Muscle layer of duodenum (tissue), 2 donors: Measurements from ENCODE around the gene PHF10.

Source experiments
- H3K27ac ChIP-seq: one replicate; pipeline ENCODE4 v1.7.0; 2013; ENCODE audit warnings: mild to moderate bottlenecking, low read length
- H3K27me3 ChIP-seq: one replicate; pipeline ENCODE4 v1.7.0; 2013; ENCODE audit warnings: low read depth, mild to moderate bottlenecking, control low read depth, low read length
- H3K36me3 ChIP-seq, 2 donors: one replicate each; pipeline ENCODE4 v1.7.0; 2013; ENCODE audit warnings: low read length in 2 of 2, control low read depth in 1 of 2, mild to moderate bottlenecking in 1 of 2; ENCODE audit not compliant: insufficient read depth in 2 of 2, control insufficient read depth in 1 of 2
- H3K4me1 ChIP-seq, 2 donors: one replicate each; pipeline ENCODE4 v1.7.0; 2013; ENCODE audit warnings: low read length in 2 of 2, mild to moderate bottlenecking in 2 of 2, control low read depth in 1 of 2, moderate library complexity in 1 of 2; ENCODE audit not compliant: insufficient read depth in 2 of 2, control insufficient read depth in 1 of 2
- H3K4me3 ChIP-seq, 2 donors: one replicate each; pipeline ENCODE4 v1.7.0; 2013; ENCODE audit warnings: low read length in 2 of 2, low read depth in 1 of 2, mild to moderate bottlenecking in 1 of 2
- H3K9me3 ChIP-seq, 2 donors: one replicate each; pipeline ENCODE4 v1.7.0; 2013; ENCODE audit warnings: low read length in 2 of 2, control low read depth in 1 of 2, mild to moderate bottlenecking in 1 of 2; ENCODE audit not compliant: control insufficient read depth in 1 of 2
- donor health status: healthy.

PHF10 gene

DNA sequence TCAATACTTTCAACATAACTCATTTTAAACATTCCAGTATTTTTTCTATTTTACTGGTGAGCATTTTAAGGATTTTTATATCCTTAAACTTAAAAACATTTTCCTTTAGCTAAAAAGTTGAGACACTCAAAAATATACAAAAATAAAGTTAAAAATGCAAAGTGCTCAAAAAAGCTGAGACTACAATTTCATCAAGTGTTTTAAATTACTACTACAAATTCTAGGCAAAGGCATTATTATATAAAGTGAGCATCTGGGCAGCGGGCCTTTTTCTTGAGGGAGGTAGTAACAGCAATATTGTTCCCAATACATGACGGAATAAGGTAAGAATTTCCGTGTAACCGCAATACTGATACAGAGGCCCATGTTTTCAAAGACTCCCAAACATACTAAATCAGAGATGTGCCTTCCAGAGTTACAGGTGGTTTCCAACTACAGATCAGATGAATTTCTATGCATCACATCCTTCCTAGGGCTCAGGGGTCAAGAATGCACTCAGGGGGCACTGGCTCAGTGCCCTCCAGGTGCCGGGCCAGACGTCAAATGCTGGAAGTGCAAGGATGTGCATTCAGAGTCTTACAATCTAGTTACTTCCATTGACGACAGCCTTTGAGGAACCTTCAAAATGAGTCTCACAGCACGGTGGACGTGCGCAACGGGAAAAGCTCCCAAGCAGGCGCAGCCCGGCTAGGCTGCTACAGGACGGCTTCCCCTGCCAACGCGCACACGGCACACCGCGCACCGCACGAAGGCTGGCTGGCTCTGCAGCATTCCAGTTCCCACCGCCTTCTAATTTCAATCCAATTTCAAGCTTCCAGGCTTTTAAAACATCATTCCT lies 1.7 kb downstream of the PHF10 start:
- peak overlapping the region; percentile 93 for H3K27ac ChIP-seq
- H3K9me3 ChIP-seq = no peaks in the 10 kb centered on the region
- H3K4me3 ChIP-seq = peak overlapping the region; percentile 74 to 99
- H3K27me3 ChIP-seq = no peaks in the 10 kb centered on the region
- H3K4me1 ChIP-seq = peaks cover 0 to 16% of the 10 kb centered on the region in 2 donors
- no peaks in the 10 kb centered on the region for H3K36me3 ChIP-seq

- peaks cover 0 to 16% of the 10 kb centered on the region in 2 donors for H3K4me1 ChIP-seq
- H3K27me3 ChIP-seq = no peaks in the 10 kb centered on the region
- peaks cover 8 to 13% of the 10 kb centered on the region in 2 donors for H3K36me3 ChIP-seq
- H3K27ac ChIP-seq = no peak overlapping the region
- no peak overlapping the region for H3K4me3 ChIP-seq
- H3K9me3 ChIP-seq = no peaks in the 10 kb centered on the region
Observed at GRCh38 chr6:169720207-169720855, 4.0 kb downstream of the PHF10 start.

- H3K4me1 ChIP-seq = peaks cover 0 to 16% of the 10 kb centered on the region in 2 donors
- H3K27me3 ChIP-seq = no peaks in the 10 kb centered on the region
- H3K4me3 ChIP-seq = no peak overlapping the region
- peaks cover 18 to 20% of the 10 kb centered on the region in 2 donors for H3K36me3 ChIP-seq
- H3K9me3 ChIP-seq = no peaks in the 10 kb centered on the region
- no peak overlapping the region for H3K27ac ChIP-seq
Observed at GRCh38 chr6:169719117-169719516, 5.2 kb downstream of the PHF10 start.

DNA sequence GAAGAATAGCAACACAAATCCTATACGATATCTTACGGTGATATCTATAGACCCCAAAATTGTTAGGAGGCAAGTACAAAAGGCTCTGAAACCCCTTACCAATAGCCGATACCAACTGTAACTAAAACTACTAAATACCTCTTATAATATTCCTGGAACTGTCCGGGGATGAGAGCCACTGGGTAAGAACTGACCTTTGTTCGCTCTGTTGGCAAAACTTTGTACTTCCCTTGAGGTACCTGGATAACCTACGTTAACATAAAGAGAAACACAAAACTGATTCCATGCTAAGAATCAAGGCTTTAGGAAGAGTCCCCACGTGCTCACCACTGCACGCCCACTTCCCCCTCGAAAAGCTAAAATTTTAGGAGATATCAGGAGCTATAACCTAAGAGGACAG lies 9.7 kb downstream of the PHF10 start:
- no peaks in the 10 kb centered on the region for H3K4me1 ChIP-seq
- no peaks in the 10 kb centered on the region for H3K27me3 ChIP-seq
- no peak overlapping the region for H3K4me3 ChIP-seq
- peaks cover 44 to 48% of the 10 kb centered on the region in 2 donors for H3K36me3 ChIP-seq
- no peak overlapping the region for H3K27ac ChIP-seq
- no peaks in the 10 kb centered on the region for H3K9me3 ChIP-seq

GRCh38 chr6:169714178-169714577 lies 10.1 kb downstream of the PHF10 start:
- H3K9me3 ChIP-seq = no peaks in the 10 kb centered on the region
- H3K4me3 ChIP-seq = no peak overlapping the region
- H3K36me3 ChIP-seq = peaks cover 48% of the 10 kb centered on the region in 2 donors
- no peaks in the 10 kb centered on the region for H3K4me1 ChIP-seq
- H3K27me3 ChIP-seq = no peaks in the 10 kb centered on the region
- H3K27ac ChIP-seq = no peak overlapping the region

- no peaks in the 10 kb centered on the region for H3K27me3 ChIP-seq
- no peak overlapping the region for H3K27ac ChIP-seq
- H3K36me3 ChIP-seq = peaks cover 37% of the 10 kb centered on the region in 2 donors
- H3K4me3 ChIP-seq = no peak overlapping the region
- no peaks in the 10 kb centered on the region for H3K4me1 ChIP-seq
- no peaks in the 10 kb centered on the region for H3K9me3 ChIP-seq
Observed at GRCh38 chr6:169710009-169710408, 14.3 kb downstream of the PHF10 start.

DNA sequence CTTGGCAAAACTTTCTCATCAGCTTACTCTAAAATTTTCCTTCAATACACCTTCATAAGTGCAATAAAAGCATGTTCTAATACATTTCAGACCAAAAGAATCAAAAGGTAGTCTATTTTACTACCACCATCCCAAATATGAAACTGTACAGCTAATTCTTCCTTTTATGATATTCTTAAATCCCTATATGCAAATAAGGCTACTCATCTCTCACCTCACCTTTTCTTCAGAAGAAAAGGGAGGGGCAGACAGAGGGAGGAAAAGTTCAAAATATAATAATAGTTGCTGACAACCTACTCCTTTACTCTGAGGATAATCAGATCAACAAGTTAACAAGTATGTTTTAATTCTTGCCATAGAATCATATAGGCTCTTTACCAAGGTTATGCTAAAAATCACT lies 15.0 kb downstream of the PHF10 start:
- H3K9me3 ChIP-seq = no peaks in the 10 kb centered on the region
- no peak overlapping the region for H3K4me3 ChIP-seq
- no peaks in the 10 kb centered on the region for H3K27me3 ChIP-seq
- H3K27ac ChIP-seq = no peak overlapping the region
- H3K36me3 ChIP-seq = peaks cover 30 to 36% of the 10 kb centered on the region in 2 donors
- peaks cover 2 to 6% of the 10 kb centered on the region in 2 donors for H3K4me1 ChIP-seq

- Histone ChIP-seq H3K4me3 (no peak overlapping the region), H3K9me3 (no peaks in the 10 kb centered on the region), H3K4me1 (peaks cover 17 to 18% of the 10 kb centered on the region in 2 donors), H3K27me3 (no peaks in the 10 kb centered on the region), H3K36me3 (peaks cover 21 to 28% of the 10 kb centered on the region in 2 donors), H3K27ac (no peak overlapping the region)
Observed at GRCh38 chr6:169707772-169708171, 16.5 kb downstream of the PHF10 start.

- peak overlapping the region; percentile 85 to 97 for H3K4me3 ChIP-seq
- peaks cover 25 to 31% of the 10 kb centered on the region in 2 donors for H3K4me1 ChIP-seq
- no peaks in the 10 kb centered on the region for H3K27me3 ChIP-seq
Observed at GRCh38 chr6:169702840-169703246, 21.5 kb downstream of the PHF10 start.

GRCh38 chr6:169701954-169702839 lies 22.1 kb downstream of the PHF10 start, which contains the start of the genes C6orf120 and WDR27:
TSS of gene C6orf120 (plus strand) at chr6:169702126. CDS start at chr6:169702460, 334 bp downstream.
TSS of gene WDR27 (minus strand) at chr6:169702029. CDS start at chr6:169689005, 13,024 bp downstream.
- Histone ChIP-seq H3K27ac (peak within 1 kb of the TSS; percentile 84), H3K27me3 (no peaks in the 10 kb centered on the region), H3K36me3 (peaks cover 3 to 4% of the 10 kb centered on the region in 2 donors), H3K4me1 (peaks cover 25 to 31% of the 10 kb centered on the region in 2 donors), H3K4me3 (peak within 1 kb of the TSS; percentile 85 to 97), H3K9me3 (no peaks in the 10 kb centered on the region)

More at GRCh38 chr6:169702840-169703246, 21.5 kb downstream of the PHF10 start:
- peak overlapping the region; percentile 84 for H3K27ac ChIP-seq
- H3K9me3 ChIP-seq = no peaks in the 10 kb centered on the region
- H3K36me3 ChIP-seq = peaks cover 3 to 4% of the 10 kb centered on the region in 2 donors
